Mammary epithelial cell (primary cell): ENCODE measurements around the gene ZCCHC24.

Experiments used
- CTCF ChIP-seq, 2 donors: IDR thresholded peaks in 1 of 2; conservative IDR thresholded peaks in 1 of 2; 2 replicates each; pipeline ENCODE4 v1.5.1; 2011 to 2012; ENCODE audit warnings: inconsistent platforms in 2 of 2, low read length in 2 of 2, mild to moderate bottlenecking in 2 of 2, control low read depth in 1 of 2, low read depth in 1 of 2; ENCODE audit not compliant: insufficient read depth in 1 of 2; ENCODE audit errors: extremely low read depth in 1 of 2
- EZH2 ChIP-seq: IDR thresholded peaks from 2 replicates; pipeline ENCODE4 v1.6.1; 2012; ENCODE audit warnings: low read length, inconsistent platforms, borderline replicate concordance

GRCh38 chr10:79492256-79492655 lies 46.8 kb upstream of the ZCCHC24 start:
- TF ChIP-seq CTCF (conservative IDR thresholded peaks at IDR 0.05 in 1 of 2, IDR thresholded peaks at IDR 0.05 in 1 of 2; ENCODE audit: extremely low read depth in 1 of 2, insufficient read depth in 1 of 2, low read depth in 1 of 2, low read length in 2 of 2) (no peak), EZH2 (no peak)
